NB4 (cell line): ENCODE measurements around the gene SPTLC3.

Experiments used
- POLR2A ChIP-seq: IDR thresholded peaks from 2 replicates; pipeline ENCODE4 v1.6.1; 2011; ENCODE audit warnings: mild to moderate bottlenecking; ENCODE audit not compliant: insufficient read length; ENCODE audit errors: extremely low read depth
- TF ChIP-seq, protein P1 (sequence below): IDR thresholded peaks from one replicate; pipeline ENCODE4 v1.5.1; 2012; ENCODE audit warnings: low read depth, low read length

DNA sequence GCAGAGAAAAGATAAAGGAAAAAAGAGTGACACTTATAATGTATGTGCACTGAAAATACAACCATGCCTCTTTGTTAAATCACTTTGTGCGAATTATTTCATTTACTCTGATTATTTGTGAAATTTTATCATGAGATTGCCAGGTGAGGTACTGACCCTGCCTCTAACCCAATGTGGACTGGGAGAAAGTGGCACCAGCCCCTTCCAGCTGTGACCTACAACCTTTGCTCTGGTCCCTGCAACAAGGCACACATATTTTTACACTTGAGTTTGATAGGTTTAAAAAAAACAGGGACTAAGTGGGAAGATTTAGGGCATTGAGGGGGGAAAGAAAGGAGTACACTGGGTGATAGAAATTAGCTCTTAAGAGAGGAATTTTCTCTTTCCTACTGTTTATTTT lies 132.0 kb downstream of the SPTLC3 start:
- TF ChIP-seq, protein P1, sequence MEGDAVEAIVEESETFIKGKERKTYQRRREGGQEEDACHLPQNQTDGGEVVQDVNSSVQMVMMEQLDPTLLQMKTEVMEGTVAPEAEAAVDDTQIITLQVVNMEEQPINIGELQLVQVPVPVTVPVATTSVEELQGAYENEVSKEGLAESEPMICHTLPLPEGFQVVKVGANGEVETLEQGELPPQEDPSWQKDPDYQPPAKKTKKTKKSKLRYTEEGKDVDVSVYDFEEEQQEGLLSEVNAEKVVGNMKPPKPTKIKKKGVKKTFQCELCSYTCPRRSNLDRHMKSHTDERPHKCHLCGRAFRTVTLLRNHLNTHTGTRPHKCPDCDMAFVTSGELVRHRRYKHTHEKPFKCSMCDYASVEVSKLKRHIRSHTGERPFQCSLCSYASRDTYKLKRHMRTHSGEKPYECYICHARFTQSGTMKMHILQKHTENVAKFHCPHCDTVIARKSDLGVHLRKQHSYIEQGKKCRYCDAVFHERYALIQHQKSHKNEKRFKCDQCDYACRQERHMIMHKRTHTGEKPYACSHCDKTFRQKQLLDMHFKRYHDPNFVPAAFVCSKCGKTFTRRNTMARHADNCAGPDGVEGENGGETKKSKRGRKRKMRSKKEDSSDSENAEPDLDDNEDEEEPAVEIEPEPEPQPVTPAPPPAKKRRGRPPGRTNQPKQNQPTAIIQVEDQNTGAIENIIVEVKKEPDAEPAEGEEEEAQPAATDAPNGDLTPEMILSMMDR = no peak
- TF ChIP-seq POLR2A = no peak
